HG03432 (cell line): ENCODE data around the gene MEG3.
"Not testable (repeated sequence)": the region's sequence is repeated elsewhere in the genome, so short reads cannot be mapped to it uniquely, and the experiment has no call there.

Experiments
- ATAC-seq: cut with Tn5 transposase; IDR thresholded peaks from one replicate; pipeline ENCODE4 v1.9.1; 2021; ENCODE audit warnings: mild to moderate bottlenecking, moderate library complexity; ENCODE audit not compliant: unreplicated experiment

Gene MEG3

GRCh38 chr14:100788517-100788916 is 37.4 kb upstream of the MEG3 start:
- ATAC-seq = no peak

GRCh38 chr14:100788942-100789341 is 37.0 kb upstream of the MEG3 start:
- ATAC-seq = no peak

GRCh38 chr14:100789460-100790417 is 36.2 kb upstream of the MEG3 start:
- no peak for ATAC-seq

- no peak for ATAC-seq
Measured at GRCh38 chr14:100790502-100791347, 35.2 kb upstream of the MEG3 start.

- no peak for ATAC-seq
Measured at GRCh38 chr14:100791348-100791735, 34.6 kb upstream of the MEG3 start.

GRCh38 chr14:100791995-100792394 is 33.9 kb upstream of the MEG3 start:
- ATAC-seq = no peak

- ATAC-seq = no peak
Measured at GRCh38 chr14:100796946-100797345, 29.0 kb upstream of the MEG3 start.

- no peak for ATAC-seq
Measured at GRCh38 chr14:100800041-100800440, 25.9 kb upstream of the MEG3 start.

GRCh38 chr14:100801433-100801832 is 24.5 kb upstream of the MEG3 start:
- not testable (repeated sequence) for ATAC-seq

- no peak for ATAC-seq
Measured at GRCh38 chr14:100802179-100802578, 23.7 kb upstream of the MEG3 start.

- no peak for ATAC-seq
Measured at GRCh38 chr14:100802766-100803165, 23.2 kb upstream of the MEG3 start.

GRCh38 chr14:100803226-100803625 is 22.7 kb upstream of the MEG3 start:
- ATAC-seq = no peak

- ATAC-seq = no peak
Measured at GRCh38 chr14:100803676-100804075, 22.2 kb upstream of the MEG3 start.

GRCh38 chr14:100804138-100804537 is 21.8 kb upstream of the MEG3 start:
- no peak for ATAC-seq

- no peak for ATAC-seq
Measured at GRCh38 chr14:100804558-100805309, 21.2 kb upstream of the MEG3 start.

GRCh38 chr14:100806386-100806785 is 19.5 kb upstream of the MEG3 start:
- ATAC-seq = no peak

- ATAC-seq = no peak
Measured at GRCh38 chr14:100807496-100807895, 18.4 kb upstream of the MEG3 start.

- no peak for ATAC-seq
Measured at GRCh38 chr14:100807979-100808734, 17.8 kb upstream of the MEG3 start.

- ATAC-seq = no peak
Measured at GRCh38 chr14:100810435-100810834, 15.5 kb upstream of the MEG3 start.

- no peak for ATAC-seq
Measured at GRCh38 chr14:100810861-100811461, 15.0 kb upstream of the MEG3 start.
